Liver (tissue), 9 donors: Measurements from ENCODE around the gene DPH3. TPM values are rescaled to one million over a fixed set of nuclear protein-coding genes. Genes with fewer than 3 reads are reported as not detected.

Experiments used
- DNase-seq: peaks from one replicate; pipeline ENCODE4 v3.0.0-alpha.2; 2017; ENCODE audit warnings: low spot score
- H3K27ac ChIP-seq, 2 donors: one replicate each; pipeline ENCODE4 v1.7.0; 2013; ENCODE audit warnings: inconsistent platforms in 2 of 2, low read length in 2 of 2, control low read depth in 1 of 2, low read depth in 1 of 2, mild to moderate bottlenecking in 1 of 2
- H3K27me3 ChIP-seq, 4 donors: one replicate each; pipeline versions ENCODE4 v1.6.1 to v1.7.0; 2013; ENCODE audit warnings: low read length in 3 of 4, inconsistent platforms in 1 of 4, mild to moderate bottlenecking in 1 of 4, moderate library complexity in 1 of 4; ENCODE audit not compliant: control insufficient read depth in 4 of 4, insufficient read depth in 4 of 4
- H3K36me3 ChIP-seq, 4 donors: one replicate each; pipeline versions ENCODE4 v1.6.1 to v1.7.0; 2013; ENCODE audit warnings: low read length in 3 of 4, mild to moderate bottlenecking in 3 of 4, low read depth in 1 of 4, moderate library complexity in 1 of 4; ENCODE audit not compliant: control insufficient read depth in 4 of 4, insufficient read depth in 3 of 4
- H3K4me1 ChIP-seq, 4 donors: one replicate each; pipeline versions ENCODE4 v1.6.1 to v1.7.0; 2013; ENCODE audit warnings: low read length in 3 of 4, mild to moderate bottlenecking in 3 of 4, moderate library complexity in 1 of 4; ENCODE audit not compliant: control insufficient read depth in 4 of 4, insufficient read depth in 4 of 4
- H3K4me3 ChIP-seq, 3 donors: one replicate each; pipeline versions ENCODE4 v1.6.1 to v1.7.0; 2013; ENCODE audit warnings: low read length in 3 of 3, control low read depth in 1 of 3, low read depth in 1 of 3, mild to moderate bottlenecking in 1 of 3
- H3K9ac ChIP-seq, 2 donors: one replicate each; pipeline ENCODE4 v1.7.0; 2013; ENCODE audit warnings: low read length in 2 of 2, mild to moderate bottlenecking in 2 of 2, moderate library complexity in 2 of 2, control low read depth in 1 of 2, low read depth in 1 of 2
- H3K9me3 ChIP-seq, 4 donors: one replicate each; pipeline versions ENCODE4 v1.6.1 to v1.7.0; 2013; ENCODE audit warnings: low read length in 3 of 4; ENCODE audit not compliant: control insufficient read depth in 4 of 4
- CTCF ChIP-seq: fragments of 150-350 bp; IDR thresholded peaks from 2 replicates; pipeline ENCODE4 v1.5.1; 2017; ENCODE audit warnings: improper control_type of control experiment, low read depth, low read length; ENCODE audit not compliant: missing input control
- EGR1 ChIP-seq, 2 donors: IDR thresholded peaks; 2 replicates each; pipeline ENCODE4 v1.6.1; 2016 to 2018; ENCODE audit warnings: antibody characterized with exemption in 2 of 2, low read depth in 2 of 2
- FOXA1 ChIP-seq: IDR thresholded peaks from 2 replicates; pipeline ENCODE4 v1.6.1; 2016; ENCODE audit warnings: antibody characterized with exemption
- FOXA2 ChIP-seq: IDR thresholded peaks from 2 replicates; pipeline ENCODE4 v1.6.1; 2016; ENCODE audit warnings: antibody characterized with exemption
- GABPA ChIP-seq, 2 donors: IDR thresholded peaks in 1 of 2; conservative IDR thresholded peaks in 1 of 2; 2 replicates each; pipeline ENCODE4 v1.6.1; 2016; ENCODE audit warnings: antibody characterized with exemption in 2 of 2, mild to moderate bottlenecking in 1 of 2, moderate library complexity in 1 of 2
- HNF4A ChIP-seq, 2 donors: conservative IDR thresholded peaks; 2 replicates each; pipeline ENCODE4 v1.6.1; 2016; ENCODE audit warnings: antibody characterized with exemption in 2 of 2, mild to moderate bottlenecking in 2 of 2
- HNF4G ChIP-seq: IDR thresholded peaks from 2 replicates; pipeline ENCODE4 v1.6.1; 2016; ENCODE audit warnings: antibody characterized with exemption
- JUND ChIP-seq, 2 donors: IDR thresholded peaks; 2 replicates each; pipeline ENCODE4 v1.6.1; 2016; ENCODE audit warnings: antibody characterized with exemption in 2 of 2
- MAX ChIP-seq: IDR thresholded peaks from 2 replicates; pipeline ENCODE4 v1.6.1; 2016; ENCODE audit warnings: antibody characterized with exemption
- NR2F2 ChIP-seq: IDR thresholded peaks from 2 replicates; pipeline ENCODE4 v1.6.1; 2016; ENCODE audit warnings: antibody characterized with exemption
- RAD21 ChIP-seq, 2 donors: IDR thresholded peaks; 2 replicates each; pipeline ENCODE4 v1.6.1; 2016; ENCODE audit warnings: antibody characterized with exemption in 2 of 2, mild to moderate bottlenecking in 2 of 2
- REST ChIP-seq: IDR thresholded peaks from 2 replicates; pipeline ENCODE4 v1.6.1; 2016; ENCODE audit warnings: antibody characterized with exemption, mild to moderate bottlenecking
- RXRA ChIP-seq, 2 donors: IDR thresholded peaks; 2 replicates each; pipeline ENCODE4 v1.6.1; 2017 to 2018; ENCODE audit warnings: antibody characterized with exemption in 2 of 2, mild to moderate bottlenecking in 1 of 2
- SP1 ChIP-seq: IDR thresholded peaks from 2 replicates; pipeline ENCODE4 v1.6.1; 2018; ENCODE audit warnings: antibody characterized with exemption, mild to moderate bottlenecking
- TAF1 ChIP-seq: conservative IDR thresholded peaks from 2 replicates; pipeline ENCODE4 v1.6.1; 2016; ENCODE audit warnings: antibody characterized with exemption, mild to moderate bottlenecking
- YY1 ChIP-seq: IDR thresholded peaks from 2 replicates; pipeline ENCODE4 v1.6.1; 2016; ENCODE audit warnings: antibody characterized with exemption, mild to moderate bottlenecking
- ZBTB33 ChIP-seq: IDR thresholded peaks from 2 replicates; pipeline ENCODE4 v1.6.1; 2016; ENCODE audit warnings: antibody characterized with exemption
- WGBS: extraction: QIAGEN DNeasy Blood & Tissue Kit; methylation state at CpG from one replicate; pipeline ENCODE4 v1.1.7; 2013; 5-methylcytosine and 5-hydroxymethylcytosine counted together
- polyA plus RNA-seq, 2 donors: library from polyadenylated mRNA; stranded (reverse) in 1 of 2; unstranded in 1 of 2; fragments of 200-250 nt in 1 of 2; fragments of >200 nt in 1 of 2; fragmentation: Nextera tagmentation in 1 of 2; extraction: Ambion mirVana in 1 of 2; gene quantifications; one replicate each; pipeline versions ENCODE4 v1.2.1 to v1.2.3, GENCODE V29; 2013 to 2015
- total RNA-seq, 2 donors: library from RNA; depleted of rRNA; stranded (reverse); fragments of >200 nt; gene quantifications; one replicate each; pipeline ENCODE4 v1.2.3, GENCODE V29; 2014
- TF ChIP-seq, protein P1 (sequence below): IDR thresholded peaks from 2 replicates; pipeline ENCODE4 v1.6.1; 2016; ENCODE audit warnings: antibody characterized with exemption
- donor health status: healthy.
- donor health status: healthy.
- donor health status: healthy.
- donor health status: healthy.
- donor health status: healthy.

Gene DPH3
- total and polyA plus RNA-seq, 4 donors = 7.8 to 19.1 (median 11.6) TPM

DNA sequence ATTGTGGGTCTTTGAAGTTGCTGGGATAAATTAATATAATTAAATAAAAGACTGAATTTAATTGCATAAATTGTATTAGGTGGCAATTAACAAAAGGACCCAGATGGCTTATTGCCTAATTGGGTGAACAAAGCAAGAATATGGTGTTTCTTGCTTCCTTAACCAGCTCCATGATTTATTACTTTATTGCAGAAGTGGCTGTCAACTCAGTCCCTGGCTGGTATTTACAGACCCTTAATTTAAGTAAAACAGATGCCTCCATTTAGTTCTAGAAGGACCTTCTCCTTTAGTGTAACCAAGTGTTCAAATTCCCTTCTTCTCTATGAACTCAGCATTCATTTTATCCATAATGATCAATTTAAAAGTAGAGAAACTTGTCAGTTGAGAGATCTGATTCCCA lies 35.1 kb downstream of the DPH3 start:
- no peak for TF ChIP-seq HNF4A (conservative IDR thresholded peaks at IDR 0.05)
- no peak for TF ChIP-seq NR2F2
- TF ChIP-seq ZBTB33 = no peak
- no peak for TF ChIP-seq EGR1 (IDR thresholded peaks at IDR 0.05; ENCODE audit: low read depth in 2 of 2)
- no peak for TF ChIP-seq RAD21 (IDR thresholded peaks at IDR 0.05)
- TF ChIP-seq SP1 = no peak
- TF ChIP-seq HNF4G = no peak
- TF ChIP-seq REST = no peak
- TF ChIP-seq GABPA (IDR thresholded peaks at IDR 0.05 in 1 of 2, conservative IDR thresholded peaks at IDR 0.05 in 1 of 2) = no peak
- TF ChIP-seq YY1 = no peak
- no peak overlapping the region for H3K4me3 ChIP-seq
- H3K27me3 ChIP-seq = no peaks in the 10 kb centered on the region
- no peak overlapping the region for H3K9ac ChIP-seq
- H3K36me3 ChIP-seq = no peaks in the 10 kb centered on the region
- H3K27ac ChIP-seq = no peak overlapping the region
- H3K9me3 ChIP-seq = no peaks in the 10 kb centered on the region
- DNase-seq = no peak
- H3K4me1 ChIP-seq = no peaks in the 10 kb centered on the region

DNA sequence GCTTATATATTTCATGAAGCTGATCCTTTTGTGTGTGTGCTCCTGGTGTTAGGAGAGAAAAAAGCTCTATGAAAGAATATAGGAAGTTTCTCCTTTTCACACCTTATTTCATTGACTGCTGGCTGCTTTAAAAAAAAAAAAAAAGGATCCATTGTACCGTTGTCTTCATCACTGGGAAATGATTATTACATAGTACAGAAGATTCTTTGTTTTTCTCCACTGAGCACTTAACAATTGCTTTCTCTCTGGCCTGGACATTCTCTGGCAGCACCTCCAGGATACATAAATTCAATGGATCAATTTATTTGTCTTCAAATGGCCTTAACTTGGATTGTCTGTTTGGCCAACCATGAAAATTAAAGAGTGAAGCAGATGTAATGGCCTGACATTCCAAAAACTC lies 37.2 kb downstream of the DPH3 start:
- no peak overlapping the region for H3K9ac ChIP-seq
- no peaks in the 10 kb centered on the region for H3K36me3 ChIP-seq
- no peak for DNase-seq
- H3K4me3 ChIP-seq = no peak overlapping the region
- no peaks in the 10 kb centered on the region for H3K27me3 ChIP-seq
- no peak overlapping the region for H3K27ac ChIP-seq
- no peaks in the 10 kb centered on the region for H3K9me3 ChIP-seq
- no peaks in the 10 kb centered on the region for H3K4me1 ChIP-seq
- WGBS = 70% methylated on average over 1 of the region's 1 CpG
- no peak for TF ChIP-seq YY1
- no peak for TF ChIP-seq ZBTB33
- no peak for TF ChIP-seq HNF4G
- TF ChIP-seq, protein P1, sequence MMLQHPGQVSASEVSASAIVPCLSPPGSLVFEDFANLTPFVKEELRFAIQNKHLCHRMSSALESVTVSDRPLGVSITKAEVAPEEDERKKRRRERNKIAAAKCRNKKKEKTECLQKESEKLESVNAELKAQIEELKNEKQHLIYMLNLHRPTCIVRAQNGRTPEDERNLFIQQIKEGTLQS = no peak
- no peak for TF ChIP-seq RAD21 (IDR thresholded peaks at IDR 0.05)
- TF ChIP-seq NR2F2 = no peak
- no peak for TF ChIP-seq CTCF
- no peak for TF ChIP-seq FOXA1
- no peak for TF ChIP-seq EGR1 (IDR thresholded peaks at IDR 0.05; ENCODE audit: low read depth in 2 of 2)
- no peak for TF ChIP-seq HNF4A (conservative IDR thresholded peaks at IDR 0.05)
- TF ChIP-seq MAX = no peak
- TF ChIP-seq SP1 = no peak
- TF ChIP-seq REST = no peak
- TF ChIP-seq TAF1 = no peak
- no peak for TF ChIP-seq FOXA2
- TF ChIP-seq JUND (IDR thresholded peaks at IDR 0.05) = no peak
- TF ChIP-seq RXRA (IDR thresholded peaks at IDR 0.05) = no peak
- no peak for TF ChIP-seq GABPA (IDR thresholded peaks at IDR 0.05 in 1 of 2, conservative IDR thresholded peaks at IDR 0.05 in 1 of 2)
